OCI-LY7 (cell line): Measurements from ENCODE around the gene BAG1.

Source experiments
- EZH2phosphoT487 ChIP-seq: fragments of 200-600 bp; sonication (generic); IDR thresholded peaks from 2 replicates; pipeline ENCODE4 v1.6.1; 2018; ENCODE audit warnings: low read depth, borderline replicate concordance, mild to moderate bottlenecking, mixed run types, antibody characterized with exemption, low read length, moderate library complexity, mixed read lengths
- TF ChIP-seq, protein P1 (sequence below): fragments of 200-600 bp; sonication (generic); conservative IDR thresholded peaks from 2 replicates; pipeline ENCODE4 v1.5.1; 2014; ENCODE audit warnings: mild to moderate bottlenecking, antibody characterized with exemption, low read length, moderate library complexity, mixed read lengths

DNA sequence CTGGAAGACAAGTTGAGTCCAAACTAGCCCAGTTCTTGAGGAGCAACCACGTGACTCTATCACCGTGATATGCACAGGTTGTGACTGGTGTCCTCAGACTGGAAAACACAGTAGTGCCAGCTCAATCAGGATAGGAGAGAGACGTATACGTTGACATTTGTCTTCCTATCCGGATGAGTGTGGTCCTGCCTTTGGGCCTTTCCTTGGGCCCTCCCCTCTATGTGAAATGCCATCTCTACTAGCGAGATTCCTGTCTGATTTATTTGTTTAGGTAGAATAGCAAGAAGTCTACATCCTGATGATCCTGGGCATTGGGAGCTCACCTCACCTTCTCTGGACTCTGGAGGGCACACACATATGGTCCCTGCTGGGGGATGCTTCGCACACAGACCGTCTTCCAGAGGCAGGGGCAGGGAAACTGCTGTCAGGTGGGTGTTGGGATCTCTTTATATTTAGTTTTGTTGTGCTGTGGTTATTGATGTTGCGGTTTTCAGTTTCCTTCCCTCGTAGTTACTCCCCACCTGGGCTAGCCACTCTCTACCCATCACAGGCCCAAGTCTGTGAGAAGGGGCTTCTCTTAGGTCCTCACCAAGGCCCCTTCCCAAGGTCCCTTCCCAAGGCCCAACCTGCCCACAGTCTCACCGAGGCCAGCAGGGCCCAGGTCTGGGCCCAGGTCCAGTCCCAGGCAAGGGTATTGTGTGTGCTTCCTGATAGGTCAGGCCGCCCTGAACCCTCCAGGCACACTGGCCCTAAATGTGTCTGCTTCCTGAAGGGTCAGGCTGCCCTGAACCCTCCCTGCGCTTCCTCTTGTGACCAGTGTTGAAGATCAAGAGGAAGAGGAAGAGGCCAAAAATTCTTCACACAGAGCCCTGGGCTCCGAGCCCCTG is 43.6 kb downstream of the BAG1 start:
- TF ChIP-seq, protein P1, sequence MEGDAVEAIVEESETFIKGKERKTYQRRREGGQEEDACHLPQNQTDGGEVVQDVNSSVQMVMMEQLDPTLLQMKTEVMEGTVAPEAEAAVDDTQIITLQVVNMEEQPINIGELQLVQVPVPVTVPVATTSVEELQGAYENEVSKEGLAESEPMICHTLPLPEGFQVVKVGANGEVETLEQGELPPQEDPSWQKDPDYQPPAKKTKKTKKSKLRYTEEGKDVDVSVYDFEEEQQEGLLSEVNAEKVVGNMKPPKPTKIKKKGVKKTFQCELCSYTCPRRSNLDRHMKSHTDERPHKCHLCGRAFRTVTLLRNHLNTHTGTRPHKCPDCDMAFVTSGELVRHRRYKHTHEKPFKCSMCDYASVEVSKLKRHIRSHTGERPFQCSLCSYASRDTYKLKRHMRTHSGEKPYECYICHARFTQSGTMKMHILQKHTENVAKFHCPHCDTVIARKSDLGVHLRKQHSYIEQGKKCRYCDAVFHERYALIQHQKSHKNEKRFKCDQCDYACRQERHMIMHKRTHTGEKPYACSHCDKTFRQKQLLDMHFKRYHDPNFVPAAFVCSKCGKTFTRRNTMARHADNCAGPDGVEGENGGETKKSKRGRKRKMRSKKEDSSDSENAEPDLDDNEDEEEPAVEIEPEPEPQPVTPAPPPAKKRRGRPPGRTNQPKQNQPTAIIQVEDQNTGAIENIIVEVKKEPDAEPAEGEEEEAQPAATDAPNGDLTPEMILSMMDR, result no peak
- no peak for TF ChIP-seq EZH2phosphoT487
